ENCODE data around the gene KCNH3. TPM values are rescaled to one million over a fixed set of nuclear protein-coding genes. Genes with fewer than 3 reads are reported as not detected.

KCNH3 gene
- total and polyA plus RNA-seq, 7 experiments from 2014 or later: 0.99 to 5.3 (median 3.8) TPM

DNA sequence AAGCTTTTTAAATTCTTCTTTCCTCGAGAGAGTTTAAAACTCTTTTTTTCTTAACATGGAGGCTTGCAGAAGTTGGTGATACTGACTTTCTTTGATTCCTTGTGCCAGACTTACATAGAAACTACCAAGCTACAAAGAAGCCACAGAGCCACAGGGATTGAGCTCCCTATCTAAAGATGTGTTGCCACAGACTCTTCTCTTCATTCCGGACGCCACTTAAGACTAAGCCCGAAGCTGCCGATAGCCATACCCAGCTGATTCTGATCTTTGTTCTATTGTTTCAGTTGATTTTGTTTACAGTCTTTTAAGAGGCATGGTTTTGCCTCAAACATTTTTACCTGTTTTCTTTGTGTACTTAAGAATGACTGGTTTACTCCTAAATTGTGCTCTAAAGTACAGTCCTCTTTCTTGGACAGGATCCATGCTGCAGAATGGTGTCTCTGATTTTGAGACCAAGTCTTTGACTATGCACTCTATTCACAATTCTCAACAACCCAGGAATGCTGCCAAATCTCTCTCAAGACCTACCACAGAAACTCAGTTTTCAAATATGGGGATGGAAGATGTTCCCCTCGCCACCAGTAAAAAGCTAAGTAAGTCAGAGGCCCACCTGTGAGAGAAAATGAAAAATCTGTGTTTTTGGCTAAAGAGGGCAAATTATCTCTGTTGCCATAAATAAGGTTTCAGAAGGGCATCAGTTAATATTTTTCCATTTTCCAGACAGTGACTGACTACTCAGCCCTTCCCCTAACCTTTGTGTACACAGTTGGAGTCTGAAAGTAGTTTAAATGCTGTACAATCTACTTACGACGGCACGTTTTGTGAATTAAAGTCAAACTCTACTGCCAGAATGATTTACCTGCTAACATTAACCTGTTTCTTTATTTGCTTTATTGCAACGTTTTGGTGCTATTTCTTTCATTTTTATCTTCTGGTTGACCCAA lies 42.1 kb upstream of the KCNH3 start:
- CTCF ChIA-PET: interaction anchor here (0.7 kb wide), 1 partner anchor 1344 kb away, joined by 3 read pairs; no protein-coding TSS in a partner anchor
- Histone ChIP-seq H3K27ac (ENCODE audit: low read depth, low read length) (no peak overlapping the region), H3K27me3 (ENCODE audit: control insufficient read depth in 2 of 2, insufficient read depth in 2 of 2, low read length in 2 of 2) (no peaks in the 10 kb centered on the region), H3K4me3 (ENCODE audit: low read length) (no peak overlapping the region), H3K36me3 (ENCODE audit: control insufficient read depth in 2 of 3, insufficient read depth in 3 of 3, low read length in 3 of 3) (no peaks in the 10 kb centered on the region), H3K9me3 (ENCODE audit: control insufficient read depth in 2 of 3, low read length in 3 of 3) (no peaks in the 10 kb centered on the region), H3K4me1 (ENCODE audit: control insufficient read depth in 2 of 2, insufficient read depth in 2 of 2, low read length in 2 of 2) (no peaks in the 10 kb centered on the region)
- ATAC-seq (no peak), DNase-seq (no peak)
- Mint-ChIP-seq H3K36me3 (peaks cover 0 to 32% (median 9%) of the 10 kb centered on the region in 5 donors), H3K4me1 (peaks cover 0 to 8% (median 1%) of the 10 kb centered on the region in 7 donors), H3K4me3 (no peak overlapping the region), H3K27ac (peak overlapping the region in 1 of 9 donors; percentile 9), H3K27me3 (no peaks in the 10 kb centered on the region), H3K9me3 (no peaks in the 10 kb centered on the region)
- POLR2A ChIA-PET: interaction anchor here (1.0 kb wide), 1 partner anchor 130 kb away, joined by 3 read pairs; no protein-coding TSS in a partner anchor
- intact Hi-C loops (cut with micrococcal nuclease): no loop called here

DNA sequence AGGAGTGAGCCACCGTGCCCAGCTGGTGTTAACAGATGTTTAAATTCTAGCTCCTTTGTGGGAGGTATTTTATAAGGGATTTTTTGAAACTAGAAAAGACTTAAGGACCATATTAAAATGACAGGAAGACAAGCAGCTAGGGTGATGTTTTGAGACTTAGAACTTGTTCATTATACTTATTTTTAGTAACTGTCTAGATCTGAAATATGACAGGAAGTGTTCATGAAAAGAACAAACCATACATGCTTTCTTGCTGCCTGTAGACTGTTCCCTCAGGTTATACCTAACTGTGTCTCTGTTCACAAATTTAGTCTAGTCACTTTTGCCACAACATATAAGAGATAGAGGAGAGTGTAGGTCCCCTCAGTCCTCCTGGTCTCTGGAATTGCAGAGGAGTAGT lies 36.9 kb upstream of the KCNH3 start:
- ChIA-PET CTCF (interaction anchor here (1.1 to 1.5 kb wide), 3 partner anchors 143 to 155 kb away, joined by 3 to 5 read pairs (median 3); partner anchors contain the start of gene DNAJC22), POLR2A (no interaction called here)
- Histone ChIP-seq H3K4me3 (ENCODE audit: low read length) (no peak overlapping the region), H3K4me1 (ENCODE audit: control insufficient read depth in 2 of 2, insufficient read depth in 2 of 2, low read length in 2 of 2) (peaks cover 0 to 8% of the 10 kb centered on the region in 2 donors), H3K9me3 (ENCODE audit: control insufficient read depth in 2 of 3, low read length in 3 of 3) (no peaks in the 10 kb centered on the region), H3K27ac (ENCODE audit: low read depth, low read length) (no peak overlapping the region), H3K27me3 (ENCODE audit: control insufficient read depth in 2 of 2, insufficient read depth in 2 of 2, low read length in 2 of 2) (no peaks in the 10 kb centered on the region), H3K36me3 (ENCODE audit: control insufficient read depth in 2 of 3, insufficient read depth in 3 of 3, low read length in 3 of 3) (no peaks in the 10 kb centered on the region)
- peaks cover 4 to 27% (median 7%) of the 10 kb centered on the region in 5 donors for H3K36me3 Mint-ChIP-seq
- ATAC-seq: no peak
- peaks cover 1 to 21% (median 13%) of the 10 kb centered on the region in 7 donors for H3K4me1 Mint-ChIP-seq
- no peaks in the 10 kb centered on the region for H3K9me3 Mint-ChIP-seq
- intact Hi-C loops (cut with micrococcal nuclease): no loop called here
- H3K27ac Mint-ChIP-seq: peak overlapping the region in 8 of 9 donors; percentile 32 to 81 (median 76)
- no peaks in the 10 kb centered on the region for H3K27me3 Mint-ChIP-seq
- peak overlapping the region in 6 of 10 donors; percentile 37 to 54 (median 42) for H3K4me3 Mint-ChIP-seq
- peak in 3 of 9 donors; percentile 10 to 15 (median 12) for DNase-seq

DNA sequence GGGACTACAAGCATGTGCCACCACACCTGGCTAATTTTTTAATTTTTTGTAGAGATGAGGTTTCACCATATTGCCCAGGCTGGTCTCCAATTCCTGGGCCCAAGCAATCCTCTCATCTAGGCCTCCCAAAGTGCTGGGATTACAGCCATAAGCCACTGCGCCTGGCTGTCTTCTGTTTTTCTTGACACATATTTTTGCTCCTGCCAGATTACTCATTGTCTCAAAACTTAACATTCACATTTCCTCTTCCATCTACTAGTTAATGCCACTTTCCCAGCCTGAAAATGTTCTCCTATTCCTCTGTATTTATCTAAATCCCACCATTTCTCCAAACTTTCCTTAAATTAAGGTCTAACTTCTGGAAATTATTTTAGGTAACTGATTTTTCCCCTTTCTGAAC lies 36.2 kb upstream of the KCNH3 start:
- Mint-ChIP-seq H3K4me1 (peaks cover 1 to 21% (median 13%) of the 10 kb centered on the region in 7 donors), H3K27ac (peak overlapping the region in 6 of 9 donors; percentile 33 to 78 (median 44)), H3K27me3 (no peaks in the 10 kb centered on the region), H3K9me3 (no peaks in the 10 kb centered on the region), H3K4me3 (peak overlapping the region in 4 of 10 donors; percentile 4 to 55 (median 10)), H3K36me3 (peaks cover 4 to 21% (median 7%) of the 10 kb centered on the region in 5 donors)
- POLR2A ChIA-PET: no interaction called here
- no peaks in the 10 kb centered on the region for H3K9me3 ChIP-seq (ENCODE audit: control insufficient read depth in 2 of 3, low read length in 3 of 3)
- no peaks in the 10 kb centered on the region for H3K27me3 ChIP-seq (ENCODE audit: control insufficient read depth in 2 of 2, insufficient read depth in 2 of 2, low read length in 2 of 2)
- DNase-seq (no peak), ATAC-seq (no peak)
- no peak overlapping the region for H3K27ac ChIP-seq (ENCODE audit: low read depth, low read length)
- peaks cover 0 to 8% of the 10 kb centered on the region in 2 donors for H3K4me1 ChIP-seq (ENCODE audit: control insufficient read depth in 2 of 2, insufficient read depth in 2 of 2, low read length in 2 of 2)
- H3K36me3 ChIP-seq (ENCODE audit: control insufficient read depth in 2 of 3, insufficient read depth in 3 of 3, low read length in 3 of 3): no peaks in the 10 kb centered on the region
- CTCF ChIA-PET: no interaction called here
- H3K4me3 ChIP-seq (ENCODE audit: low read length): no peak overlapping the region
- intact Hi-C loops (cut with micrococcal nuclease): no loop called here

DNA sequence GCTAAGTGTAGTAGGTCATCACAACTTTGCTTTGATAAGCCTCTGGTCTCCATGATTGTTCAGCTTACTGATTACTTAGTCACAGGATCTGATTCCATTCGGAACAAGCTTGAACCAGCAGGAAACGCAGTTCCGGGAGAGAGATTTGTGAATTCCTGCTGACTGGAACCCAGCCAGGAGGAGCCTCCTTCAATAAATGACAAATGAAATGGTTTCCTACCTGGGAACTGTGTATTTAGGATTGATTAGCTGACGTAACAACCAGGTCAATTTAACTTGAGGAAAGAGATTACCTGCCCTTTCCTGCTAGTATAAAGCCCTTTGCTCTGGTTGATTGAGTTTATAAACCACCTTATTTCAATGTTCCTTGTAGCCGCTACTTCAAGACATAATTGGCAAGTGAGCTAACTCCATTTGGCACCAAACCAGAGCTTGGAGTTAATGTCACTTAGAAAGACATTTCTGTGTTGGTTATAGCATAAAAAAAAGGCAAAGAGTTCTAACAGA lies 35.1 kb upstream of the KCNH3 start:
- ChIA-PET CTCF (interaction anchor here (0.5 to 15.6 kb wide), 4 partner anchors 9 to 144 kb away, joined by 3 to 270 read pairs (median 6); no protein-coding TSS in a partner anchor), POLR2A (no interaction called here)
- intact Hi-C loops (cut with micrococcal nuclease): no loop called here
- H3K27me3 Mint-ChIP-seq: no peaks in the 10 kb centered on the region
- H3K36me3 ChIP-seq (ENCODE audit: control insufficient read depth in 2 of 3, insufficient read depth in 3 of 3, low read length in 3 of 3): no peaks in the 10 kb centered on the region
- H3K9me3 ChIP-seq (ENCODE audit: control insufficient read depth in 2 of 3, low read length in 3 of 3): no peaks in the 10 kb centered on the region
- peaks cover 0 to 8% of the 10 kb centered on the region in 2 donors for H3K4me1 ChIP-seq (ENCODE audit: control insufficient read depth in 2 of 2, insufficient read depth in 2 of 2, low read length in 2 of 2)
- no peak overlapping the region for H3K4me3 ChIP-seq (ENCODE audit: low read length)
- H3K27ac Mint-ChIP-seq: no peak overlapping the region
- no peaks in the 10 kb centered on the region for H3K9me3 Mint-ChIP-seq
- H3K27me3 ChIP-seq (ENCODE audit: control insufficient read depth in 2 of 2, insufficient read depth in 2 of 2, low read length in 2 of 2): no peaks in the 10 kb centered on the region
- no peak overlapping the region for H3K27ac ChIP-seq (ENCODE audit: low read depth, low read length)
- H3K36me3 Mint-ChIP-seq: peaks cover 3 to 19% (median 7%) of the 10 kb centered on the region in 5 donors
- H3K4me3 Mint-ChIP-seq: no peak overlapping the region
- ATAC-seq (no peak), DNase-seq (no peak)
- H3K4me1 Mint-ChIP-seq: peaks cover 1 to 21% (median 13%) of the 10 kb centered on the region in 7 donors

DNA sequence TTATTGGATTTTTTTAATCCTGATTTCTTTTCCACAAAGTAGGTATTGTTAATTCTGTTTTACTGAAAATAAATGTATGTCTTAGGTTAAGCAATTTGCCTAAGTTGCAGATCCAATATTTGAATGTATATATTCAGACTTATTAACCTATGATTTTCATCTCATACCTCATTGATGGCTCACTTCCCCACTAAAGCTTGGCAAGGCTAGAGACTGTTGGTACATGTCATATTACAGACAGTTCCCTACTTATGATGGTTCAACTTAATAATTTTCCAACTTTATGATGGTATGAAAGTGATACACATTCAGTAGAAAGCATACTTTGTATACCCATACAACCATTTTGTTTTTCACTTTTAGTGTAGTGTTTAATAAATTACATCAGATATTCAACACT lies 33.2 kb upstream of the KCNH3 start:
- no peaks in the 10 kb centered on the region for H3K9me3 Mint-ChIP-seq
- CTCF ChIA-PET: interaction anchor here (0.8 to 15.6 kb wide), 2 partner anchors 11 to 146 kb away, joined by 3 to 270 read pairs; no protein-coding TSS in a partner anchor

DNA sequence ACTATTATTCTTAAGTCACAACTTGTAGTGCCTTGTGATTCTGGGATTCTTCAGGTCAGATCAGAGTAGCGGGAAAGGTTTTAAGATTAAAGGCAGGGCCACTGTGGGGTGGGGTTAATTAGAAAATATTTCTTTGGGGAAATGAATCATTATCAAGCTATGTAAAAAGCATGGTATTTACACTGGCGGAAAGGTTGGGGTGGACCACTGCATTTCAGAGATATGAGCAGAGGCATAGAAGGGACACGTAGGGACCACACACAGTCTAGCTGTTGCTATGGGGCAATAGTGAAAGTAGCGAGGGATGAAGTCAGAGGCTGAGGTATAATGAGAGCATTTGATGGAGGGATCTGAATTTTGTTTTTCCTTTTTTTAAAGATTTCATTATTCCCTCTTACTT lies 31.7 kb upstream of the KCNH3 start:
- Histone ChIP-seq H3K36me3 (ENCODE audit: control insufficient read depth in 2 of 3, insufficient read depth in 3 of 3, low read length in 3 of 3) (no peaks in the 10 kb centered on the region), H3K4me1 (ENCODE audit: control insufficient read depth in 2 of 2, insufficient read depth in 2 of 2, low read length in 2 of 2) (peaks cover 0 to 6% of the 10 kb centered on the region in 2 donors), H3K4me3 (ENCODE audit: low read length) (no peak overlapping the region), H3K27ac (ENCODE audit: low read depth, low read length) (no peak overlapping the region), H3K9me3 (ENCODE audit: control insufficient read depth in 2 of 3, low read length in 3 of 3) (no peaks in the 10 kb centered on the region), H3K27me3 (ENCODE audit: control insufficient read depth in 2 of 2, insufficient read depth in 2 of 2, low read length in 2 of 2) (no peaks in the 10 kb centered on the region)
- DNase-seq (no peak), ATAC-seq (no peak)
- Mint-ChIP-seq H3K27me3 (no peaks in the 10 kb centered on the region), H3K27ac (no peak overlapping the region), H3K4me1 (peaks cover 0 to 15% (median 8%) of the 10 kb centered on the region in 7 donors), H3K4me3 (no peak overlapping the region), H3K36me3 (peaks cover 0 to 12% (median 4%) of the 10 kb centered on the region in 5 donors), H3K9me3 (no peaks in the 10 kb centered on the region)
- intact Hi-C loops (cut with micrococcal nuclease): no loop called here
- ChIA-PET CTCF (interaction anchor here (1.1 to 15.6 kb wide), 3 partner anchors 73 to 156 kb away, joined by 3 to 270 read pairs (median 3); no protein-coding TSS in a partner anchor), POLR2A (no interaction called here)

More for the DNA sequence above, 33.2 kb upstream of the KCNH3 start:
- Mint-ChIP-seq H3K27ac (no peak overlapping the region), H3K4me1 (peaks cover 1 to 21% (median 13%) of the 10 kb centered on the region in 7 donors), H3K4me3 (no peak overlapping the region), H3K36me3 (peaks cover 3 to 12% (median 5%) of the 10 kb centered on the region in 5 donors), H3K27me3 (no peaks in the 10 kb centered on the region)
- POLR2A ChIA-PET: no interaction called here
- Histone ChIP-seq H3K9me3 (ENCODE audit: control insufficient read depth in 2 of 3, low read length in 3 of 3) (no peaks in the 10 kb centered on the region), H3K36me3 (ENCODE audit: control insufficient read depth in 2 of 3, insufficient read depth in 3 of 3, low read length in 3 of 3) (no peaks in the 10 kb centered on the region), H3K27ac (ENCODE audit: low read depth, low read length) (no peak overlapping the region), H3K27me3 (ENCODE audit: control insufficient read depth in 2 of 2, insufficient read depth in 2 of 2, low read length in 2 of 2) (no peaks in the 10 kb centered on the region), H3K4me1 (ENCODE audit: control insufficient read depth in 2 of 2, insufficient read depth in 2 of 2, low read length in 2 of 2) (peaks cover 0 to 8% of the 10 kb centered on the region in 2 donors), H3K4me3 (ENCODE audit: low read length) (no peak overlapping the region)
- intact Hi-C loops (cut with micrococcal nuclease): no loop called here
- DNase-seq (no peak), ATAC-seq (no peak)

Data from naive thymus-derived CD4-positive, alpha-beta T cell (primary cell).